Measurements from ENCODE around the gene KIF6.

The KIF6 gene

GRCh38 chr6:39411001-39411400 is 314.2 kb downstream of the KIF6 start:
- no peak for DNase-seq

DNA sequence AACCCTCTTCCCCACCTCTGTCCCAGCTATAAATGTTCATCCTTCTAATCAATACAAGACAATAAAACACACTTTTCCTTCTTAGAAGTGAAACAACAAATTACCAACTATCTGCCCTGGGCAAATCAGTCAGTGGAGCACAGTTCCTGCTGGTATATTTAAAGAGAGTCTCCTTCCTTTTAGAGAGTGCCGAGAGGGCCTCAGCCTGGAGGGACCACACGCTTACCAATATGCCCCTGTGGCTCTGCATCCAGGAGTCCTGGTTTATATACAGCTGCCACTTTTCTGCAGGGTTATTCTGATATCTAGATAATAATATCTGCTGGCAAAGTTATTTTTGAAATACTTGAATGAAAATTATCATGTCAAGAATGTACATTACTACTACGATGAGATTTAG is 315.3 kb downstream of the KIF6 start:
- no peak for DNase-seq

DNA sequence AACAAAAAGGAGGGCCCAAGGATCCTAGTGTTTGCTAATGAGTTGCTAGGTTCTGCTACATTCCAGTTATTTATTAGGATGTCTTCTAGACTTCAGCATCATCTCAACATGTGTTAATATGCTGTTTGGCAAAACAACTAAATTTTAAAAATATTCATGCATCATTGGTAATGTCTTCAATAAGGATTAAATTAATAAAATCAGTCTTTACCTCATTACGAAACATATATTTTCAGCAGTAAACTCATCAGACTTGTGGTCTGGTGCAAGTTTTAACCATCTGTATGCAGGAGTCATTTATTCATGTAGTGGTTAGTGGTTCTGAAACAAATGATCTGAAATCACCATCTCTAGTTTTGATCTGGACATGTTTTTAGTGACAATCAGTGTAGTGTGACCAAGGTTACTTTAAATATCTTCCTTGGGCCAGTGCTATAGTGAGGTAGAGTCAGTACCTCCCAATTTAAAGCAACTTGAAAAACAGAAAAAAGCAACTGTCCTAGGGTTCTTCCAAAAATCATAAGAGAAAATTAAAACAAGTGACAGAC is 317.7 kb downstream of the KIF6 start:
- DNase-seq, result no peak

DNA sequence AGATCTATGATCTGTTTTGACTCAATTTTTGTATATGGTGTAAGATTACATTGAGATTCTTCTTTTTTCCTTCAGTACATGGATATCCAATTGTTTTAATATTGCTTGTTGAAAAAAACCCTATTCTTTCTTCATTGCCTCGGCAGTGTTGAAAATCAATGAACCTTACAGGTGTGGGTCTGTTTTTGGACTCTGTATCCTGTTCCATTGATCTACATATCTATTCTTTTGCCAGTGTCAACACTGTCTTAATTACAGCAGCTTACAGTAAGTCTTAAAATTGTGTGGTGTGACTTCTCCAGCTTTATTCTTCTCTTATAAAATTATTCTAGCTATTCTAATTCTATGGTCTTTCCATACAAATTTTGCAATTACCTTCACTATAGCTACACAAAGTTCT is 320.9 kb downstream of the KIF6 start:
- DNase-seq, result no peak

DNA sequence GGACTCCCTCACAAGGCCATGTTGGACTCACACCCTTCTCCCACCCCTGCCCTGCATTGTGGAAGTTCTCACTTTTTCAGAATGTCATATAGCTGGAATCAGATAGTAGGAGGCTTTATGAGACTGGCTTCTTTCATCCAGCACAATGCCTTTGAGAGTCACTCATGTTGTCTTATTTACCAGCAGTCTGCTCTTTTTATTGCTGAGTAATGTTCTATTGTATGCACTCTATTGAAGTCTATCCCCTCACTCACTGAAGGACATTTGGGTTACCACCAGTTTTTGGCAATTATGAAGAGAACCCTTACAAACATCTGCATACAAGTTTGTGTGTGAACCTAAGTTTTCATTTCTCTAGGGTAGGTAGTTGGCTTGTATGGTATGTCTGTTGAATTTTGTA is 321.9 kb downstream of the KIF6 start:
- no peak for DNase-seq

GRCh38 chr6:39402239-39402751 is 322.9 kb downstream of the KIF6 start:
- DNase-seq, result no peak

DNA sequence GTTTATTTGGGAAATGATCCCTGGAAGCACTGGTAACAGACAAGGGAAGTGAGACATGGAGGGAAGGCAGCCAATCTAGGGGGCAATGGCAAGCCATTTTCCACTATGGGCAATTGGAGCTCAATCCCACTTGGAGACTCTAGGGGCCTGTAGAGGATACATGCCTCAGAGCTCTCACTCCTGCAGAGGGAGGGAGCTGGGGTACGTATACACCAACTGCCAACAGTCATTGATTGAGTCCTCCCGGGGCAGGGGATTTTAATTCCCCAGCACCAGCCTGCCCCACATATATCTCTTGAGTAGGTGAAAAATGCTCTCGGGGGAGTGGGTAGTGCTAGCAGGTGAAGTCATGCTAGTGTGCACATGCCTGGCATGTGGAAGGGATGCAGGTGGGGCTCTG is 323.8 kb downstream of the KIF6 start:
- DNase-seq, result no peak

- DNase-seq, result no peak
Observed at GRCh38 chr6:39400026-39400425, 325.2 kb downstream of the KIF6 start.

GRCh38 chr6:39396854-39397253 is 328.4 kb downstream of the KIF6 start:
- no peak for DNase-seq

DNA sequence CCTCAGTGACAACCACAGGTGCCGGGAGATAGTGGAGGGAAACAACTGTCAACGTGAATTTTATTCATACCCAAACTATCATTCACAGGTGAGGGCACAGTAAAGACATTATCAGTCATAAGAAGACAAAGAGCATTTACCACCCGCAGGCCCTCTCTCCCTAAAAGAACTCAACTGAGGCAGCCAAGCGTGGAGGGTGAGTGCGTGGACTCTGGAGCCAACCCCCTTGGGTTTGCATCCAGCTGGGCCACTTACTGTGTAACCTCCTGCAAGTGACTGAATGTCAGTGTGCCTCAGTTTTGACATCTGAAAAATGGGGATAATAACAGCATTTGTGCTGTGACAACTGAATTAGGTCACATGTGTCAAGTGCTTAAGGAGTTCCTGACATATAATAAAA is 332.1 kb downstream of the KIF6 start:
- no peak for DNase-seq

- no peak for DNase-seq
Observed at GRCh38 chr6:39391182-39391581, 334.0 kb downstream of the KIF6 start.

DNA sequence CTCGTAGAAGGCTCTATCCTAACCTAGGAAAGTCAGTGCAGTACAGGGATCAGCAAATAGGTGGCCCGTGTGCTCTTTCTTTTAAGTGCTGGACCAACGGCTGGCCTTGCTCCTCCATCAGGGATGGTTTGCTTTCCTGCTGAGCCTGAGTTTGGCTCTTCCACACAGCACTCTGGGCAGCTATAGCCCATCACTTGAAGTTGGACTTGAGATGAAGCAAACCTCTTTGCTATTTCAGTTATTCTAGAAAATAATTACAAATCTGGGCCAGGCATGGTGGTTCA is 335.8 kb downstream of the KIF6 start:
- DNase-seq, result no peak

- no peak for DNase-seq
Observed at GRCh38 chr6:39388606-39389483, 336.4 kb downstream of the KIF6 start.

GRCh38 chr6:39387785-39388184 is 337.4 kb downstream of the KIF6 start:
- no peak for DNase-seq

GRCh38 chr6:39386487-39386886 is 338.7 kb downstream of the KIF6 start:
- no peak for DNase-seq

DNA sequence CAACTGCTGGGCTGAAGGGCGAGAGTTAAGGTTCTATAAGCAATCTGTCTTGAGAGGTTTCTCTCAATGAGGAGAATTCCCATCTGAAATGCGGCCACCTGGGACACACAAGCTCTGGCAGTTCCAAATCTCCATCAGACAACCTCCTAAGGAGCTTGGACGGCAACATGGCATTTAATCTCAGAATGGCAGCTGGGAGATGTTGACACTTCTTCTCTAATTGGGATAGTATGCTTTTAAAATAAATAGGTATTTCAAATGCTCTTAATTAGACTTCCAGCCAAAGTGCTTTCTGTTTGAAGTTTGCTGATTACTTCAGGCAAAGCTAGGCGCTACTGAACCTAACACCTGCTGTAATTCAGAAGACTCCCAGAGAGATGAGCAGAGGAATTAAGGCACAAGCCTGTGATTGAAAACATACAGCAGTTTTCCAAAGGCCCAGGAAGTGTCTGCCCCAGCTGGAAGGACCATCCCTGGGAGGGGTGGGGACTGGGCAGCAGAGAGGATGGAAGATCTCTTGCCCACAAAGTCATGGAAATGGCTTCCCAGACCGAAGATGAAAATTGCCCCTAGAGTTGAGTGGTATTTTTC is 343.6 kb downstream of the KIF6 start:
- no peak for DNase-seq

- DNase-seq, result no peak
Observed at GRCh38 chr6:39380837-39381549, 344.2 kb downstream of the KIF6 start.

DNA sequence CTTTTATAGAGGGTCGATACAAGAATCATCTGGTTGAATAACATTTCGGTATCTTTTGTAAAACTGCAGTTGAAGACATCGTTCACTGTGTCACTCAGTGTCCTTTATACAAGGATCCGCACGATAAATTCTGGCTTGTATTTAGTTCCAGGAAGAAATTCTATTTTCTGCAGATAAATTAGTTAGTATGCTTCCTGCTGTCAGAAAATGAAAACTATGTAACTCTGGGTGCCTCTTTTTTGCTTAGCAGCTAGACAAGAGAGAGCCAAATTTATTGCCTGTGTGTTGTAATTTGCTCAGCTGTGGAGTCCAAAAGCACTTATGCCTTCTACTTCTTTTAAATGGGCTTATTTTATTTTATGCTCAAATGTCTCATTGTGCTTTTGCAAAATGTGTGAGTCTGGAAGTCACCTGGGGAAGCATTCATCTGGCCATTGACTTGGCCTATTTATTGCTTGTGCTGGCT is 346.2 kb downstream of the KIF6 start:
- no peak for DNase-seq

DNA sequence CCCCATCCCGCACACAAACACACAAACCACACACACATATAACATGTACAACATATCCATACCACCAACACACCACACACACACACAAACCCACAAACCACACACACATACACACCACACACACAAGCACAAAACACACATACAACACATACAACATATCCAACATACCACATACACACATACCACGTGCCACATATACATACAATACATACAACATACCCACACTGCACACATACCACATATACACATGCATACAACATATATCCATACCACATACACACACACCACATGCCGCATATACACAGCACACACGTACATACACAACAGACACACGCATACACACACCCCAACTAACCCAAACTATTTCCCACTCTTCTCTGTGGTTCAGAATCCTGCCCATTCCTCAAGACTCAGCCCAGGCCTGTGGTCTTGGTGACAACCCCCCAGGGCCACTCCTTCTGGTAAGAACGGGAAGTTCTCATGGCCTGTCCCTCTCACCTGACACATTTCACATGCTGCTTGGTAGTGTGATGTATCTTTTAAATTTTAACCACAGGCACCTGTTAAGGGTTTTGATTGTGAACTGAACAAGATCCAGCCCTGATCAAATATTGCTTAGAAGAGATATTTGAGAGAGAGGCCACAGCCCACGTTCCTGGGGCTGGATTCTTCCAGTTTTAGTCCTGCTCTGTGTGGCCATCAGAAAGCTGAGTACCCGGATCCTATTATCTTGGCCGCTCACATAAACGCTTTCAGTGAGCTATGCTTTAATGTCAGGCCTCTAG is 346.8 kb downstream of the KIF6 start:
- no peak for DNase-seq

DNA sequence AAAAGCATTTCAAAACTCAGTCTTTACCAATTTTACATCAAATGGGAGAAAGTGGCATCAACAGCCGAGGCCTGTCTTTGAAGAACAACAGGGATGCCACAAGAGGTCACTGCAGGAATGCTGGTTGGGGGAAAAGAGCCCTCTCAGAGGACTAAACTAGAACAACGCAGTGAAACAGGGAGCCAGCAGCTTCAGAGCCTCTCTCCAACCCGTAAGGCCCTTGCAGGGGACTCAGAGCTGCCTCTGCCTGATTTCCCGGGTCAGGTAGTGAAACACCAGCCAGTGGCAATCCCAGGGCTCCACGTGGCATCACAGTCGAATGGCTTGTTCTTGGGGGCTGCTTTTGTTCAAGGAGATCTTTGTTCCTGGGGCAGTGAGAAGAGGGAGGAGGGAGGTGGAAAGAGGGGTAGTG is 347.7 kb downstream of the KIF6 start:
- no peak for DNase-seq

- DNase-seq, result no peak
Observed at GRCh38 chr6:39375405-39375804, 349.8 kb downstream of the KIF6 start.

GRCh38 chr6:39370390-39370789 is 354.8 kb downstream of the KIF6 start:
- no peak for DNase-seq

- no peak for DNase-seq
Observed at GRCh38 chr6:39369987-39370386, 355.2 kb downstream of the KIF6 start.
